ENCODE results near the gene SH3GL1. TPM values are rescaled to one million over a fixed set of nuclear protein-coding genes. Genes with fewer than 3 reads are reported as not detected.

The SH3GL1 gene
- total and polyA plus RNA-seq, 2 experiments from 2014 or later: 92.8 to 97.9 TPM

GRCh38 chr19:4416268-4416667 is 15.9 kb upstream of the SH3GL1 start:
- Histone ChIP-seq H3K27ac (no peak overlapping the region), H3K4me3 (no peak overlapping the region), H3K4me1 (ENCODE audit: low read depth) (peaks cover 12% of the 10 kb centered on the region), H3K9me3 (ENCODE audit: low read depth) (no peaks in the 10 kb centered on the region), H3K36me3 (no peaks in the 10 kb centered on the region), H3K27me3 (no peaks in the 10 kb centered on the region)
- DNase-seq (ENCODE audit: low read depth in 1 of 2, low spot score in 1 of 2): no peak
- TF ChIP-seq CTCF (IDR thresholded peaks at IDR 0.05; ENCODE audit: low read depth, low read length): no peak

GRCh38 chr19:4415352-4415751 is 15.0 kb upstream of the SH3GL1 start:
- TF ChIP-seq CTCF (IDR thresholded peaks at IDR 0.05; ENCODE audit: low read depth, low read length): no peak
- Histone ChIP-seq H3K27ac (peak overlapping the region; percentile 59), H3K4me1 (ENCODE audit: low read depth) (peaks cover 12% of the 10 kb centered on the region), H3K4me3 (no peak overlapping the region), H3K27me3 (no peaks in the 10 kb centered on the region), H3K9me3 (ENCODE audit: low read depth) (no peaks in the 10 kb centered on the region), H3K36me3 (no peaks in the 10 kb centered on the region)
- peak in 1 of 2 donors; percentile 70 for DNase-seq (ENCODE audit: low read depth in 1 of 2, low spot score in 1 of 2)

GRCh38 chr19:4414800-4415321 is 14.5 kb upstream of the SH3GL1 start:
- TF ChIP-seq CTCF (IDR thresholded peaks at IDR 0.05; ENCODE audit: low read depth, low read length): no peak
- Histone ChIP-seq H3K36me3 (no peaks in the 10 kb centered on the region), H3K4me1 (ENCODE audit: low read depth) (peaks cover 12% of the 10 kb centered on the region), H3K27ac (peak overlapping the region; percentile 59), H3K27me3 (no peaks in the 10 kb centered on the region), H3K4me3 (no peak overlapping the region), H3K9me3 (ENCODE audit: low read depth) (no peaks in the 10 kb centered on the region)
- peak in 1 of 2 donors; percentile 60 for DNase-seq (ENCODE audit: low read depth in 1 of 2, low spot score in 1 of 2)

- peaks cover 3% of the 10 kb centered on the region for H3K36me3 ChIP-seq
- H3K27ac ChIP-seq: peak overlapping the region; percentile 59
- no peak overlapping the region for H3K4me3 ChIP-seq
- no peak for TF ChIP-seq CTCF (IDR thresholded peaks at IDR 0.05; ENCODE audit: low read depth, low read length)
- no peaks in the 10 kb centered on the region for H3K9me3 ChIP-seq (ENCODE audit: low read depth)
- peaks cover 12% of the 10 kb centered on the region for H3K4me1 ChIP-seq (ENCODE audit: low read depth)
- DNase-seq (ENCODE audit: low read depth in 1 of 2, low spot score in 1 of 2): peak in 1 of 2 donors; percentile 70
- H3K27me3 ChIP-seq: no peaks in the 10 kb centered on the region
These were observed 13.9 kb upstream of the SH3GL1 start for GRCh38 chr19:4414144-4414799.

- H3K36me3 ChIP-seq: peaks cover 3% of the 10 kb centered on the region
These were observed 13.2 kb upstream of the SH3GL1 start for GRCh38 chr19:4413588-4413987.

More at GRCh38 chr19:4413588-4413987, 13.2 kb upstream of the SH3GL1 start:
- no peak for DNase-seq (ENCODE audit: low read depth in 1 of 2, low spot score in 1 of 2)
- Histone ChIP-seq H3K4me1 (ENCODE audit: low read depth) (peaks cover 12% of the 10 kb centered on the region), H3K9me3 (ENCODE audit: low read depth) (no peaks in the 10 kb centered on the region), H3K27me3 (no peaks in the 10 kb centered on the region), H3K27ac (peak overlapping the region; percentile 23), H3K4me3 (no peak overlapping the region)
- TF ChIP-seq CTCF (IDR thresholded peaks at IDR 0.05; ENCODE audit: low read depth, low read length): no peak

Measured in cardiac muscle cell (in vitro differentiated cells and primary cell).